GM19463 (cell line): Measurements from ENCODE around the gene CFLAR.
"Not testable (repeated sequence)": the region's sequence is repeated elsewhere in the genome, so short reads cannot be mapped to it uniquely, and the experiment has no call there.

Experiments
- ATAC-seq: cut with Tn5 transposase; IDR thresholded peaks from one replicate; pipeline ENCODE4 v1.9.1; 2021; ENCODE audit warnings: mild to moderate bottlenecking, moderate library complexity; ENCODE audit not compliant: unreplicated experiment

Gene CFLAR

DNA sequence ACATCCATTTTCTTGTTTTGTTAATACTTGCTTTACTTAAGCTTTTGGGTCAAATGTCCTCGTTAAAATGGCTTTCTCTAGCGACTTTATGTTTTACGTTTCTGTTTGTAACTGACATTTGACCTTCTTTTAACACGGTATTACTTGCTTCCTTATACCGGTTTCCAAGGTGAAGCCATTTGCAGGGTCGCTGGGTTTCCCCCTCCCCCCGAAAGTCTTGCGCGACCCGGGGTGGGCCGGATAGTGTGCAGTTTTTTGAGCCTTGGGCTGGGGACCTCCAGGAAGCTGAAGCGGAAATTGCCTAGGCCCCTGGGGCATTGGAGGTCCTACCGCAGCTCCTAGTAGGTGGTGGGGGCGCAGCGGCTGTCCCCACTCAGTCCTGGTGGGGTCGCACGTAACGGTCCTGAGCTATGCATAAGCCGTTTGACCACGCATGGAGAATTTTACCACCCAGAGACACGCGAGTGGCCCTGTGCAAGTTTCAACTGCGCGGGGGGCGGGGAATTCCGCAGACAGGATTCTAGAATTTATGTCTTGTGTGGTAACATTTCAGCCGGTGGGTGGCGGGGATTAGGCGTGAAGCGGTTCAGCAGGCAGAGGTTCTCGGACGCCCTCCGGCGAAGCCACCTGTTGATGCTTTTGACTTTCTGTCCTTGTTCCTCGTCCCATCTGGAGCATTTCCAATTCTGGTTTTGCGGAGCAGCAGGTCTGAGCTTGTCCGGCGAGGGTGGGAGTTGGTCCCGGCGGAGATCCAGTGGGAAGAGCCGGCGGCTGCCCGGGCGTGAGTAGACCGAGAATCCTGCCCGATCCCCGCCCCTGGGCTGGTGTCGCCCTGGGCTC lies 2.4 kb downstream of the CFLAR start:
- ATAC-seq, result peak; percentile 50

DNA sequence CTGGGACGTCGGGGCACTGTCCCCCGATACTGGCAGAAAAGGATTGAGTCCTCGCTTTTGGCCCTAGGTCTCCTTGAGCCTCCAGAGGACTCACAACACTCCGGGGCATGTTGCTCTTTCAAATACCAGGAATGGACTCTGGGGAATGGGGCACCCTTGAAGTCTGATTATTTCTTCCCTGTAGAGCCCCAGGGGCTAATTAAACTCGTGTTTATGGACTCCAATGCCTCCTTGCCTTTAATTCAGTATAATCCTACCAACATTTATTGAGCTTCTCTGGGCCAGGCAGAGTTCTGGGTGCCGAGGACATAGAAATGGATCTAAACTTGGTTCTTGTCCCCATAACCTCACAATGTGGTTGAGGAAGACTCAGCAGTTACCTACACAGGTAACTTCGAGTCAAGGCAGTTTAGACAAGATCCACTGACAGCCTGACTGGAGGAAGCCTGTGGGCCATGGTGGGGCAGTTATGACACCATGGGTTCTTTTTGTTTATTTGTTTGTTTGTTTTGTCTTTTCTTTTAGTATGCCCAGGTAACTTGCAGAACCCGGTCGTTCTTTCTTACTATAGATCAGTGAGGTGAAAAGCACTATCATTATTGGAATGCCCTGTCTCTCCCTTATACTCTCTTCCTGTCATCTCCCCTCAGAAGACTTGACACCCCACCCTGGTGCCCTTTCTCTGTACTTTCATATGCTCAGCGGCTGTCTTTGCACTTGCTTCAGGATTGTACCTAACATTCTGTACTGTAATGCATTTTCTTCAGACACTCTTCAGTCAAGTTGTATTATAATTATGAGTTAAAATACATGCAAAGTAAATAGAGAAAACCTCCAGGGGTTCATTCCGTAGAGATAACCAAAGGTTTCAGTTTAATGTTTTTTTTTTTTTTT lies 3.2 kb downstream of the CFLAR start:
- ATAC-seq, result peak; percentile 1

DNA sequence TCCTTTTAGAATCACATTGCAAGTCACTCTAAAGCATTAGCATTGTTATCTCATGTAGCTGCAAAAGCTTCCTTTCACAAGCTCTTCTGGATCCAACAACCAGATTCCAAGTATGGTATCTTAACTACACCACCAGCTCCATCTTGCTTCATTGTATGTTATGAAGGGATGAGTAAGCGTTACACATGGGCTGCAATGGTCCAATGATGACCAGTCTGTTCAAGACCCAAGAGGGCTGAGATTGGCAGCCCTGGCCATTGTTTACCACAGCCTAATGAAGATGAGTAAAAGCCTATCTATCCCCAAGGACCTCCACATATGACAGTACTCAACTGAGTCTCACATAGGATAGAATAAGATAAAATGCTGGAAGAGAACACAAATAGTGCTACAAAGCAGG lies 6.3 kb downstream of the CFLAR start:
- ATAC-seq, result no peak

DNA sequence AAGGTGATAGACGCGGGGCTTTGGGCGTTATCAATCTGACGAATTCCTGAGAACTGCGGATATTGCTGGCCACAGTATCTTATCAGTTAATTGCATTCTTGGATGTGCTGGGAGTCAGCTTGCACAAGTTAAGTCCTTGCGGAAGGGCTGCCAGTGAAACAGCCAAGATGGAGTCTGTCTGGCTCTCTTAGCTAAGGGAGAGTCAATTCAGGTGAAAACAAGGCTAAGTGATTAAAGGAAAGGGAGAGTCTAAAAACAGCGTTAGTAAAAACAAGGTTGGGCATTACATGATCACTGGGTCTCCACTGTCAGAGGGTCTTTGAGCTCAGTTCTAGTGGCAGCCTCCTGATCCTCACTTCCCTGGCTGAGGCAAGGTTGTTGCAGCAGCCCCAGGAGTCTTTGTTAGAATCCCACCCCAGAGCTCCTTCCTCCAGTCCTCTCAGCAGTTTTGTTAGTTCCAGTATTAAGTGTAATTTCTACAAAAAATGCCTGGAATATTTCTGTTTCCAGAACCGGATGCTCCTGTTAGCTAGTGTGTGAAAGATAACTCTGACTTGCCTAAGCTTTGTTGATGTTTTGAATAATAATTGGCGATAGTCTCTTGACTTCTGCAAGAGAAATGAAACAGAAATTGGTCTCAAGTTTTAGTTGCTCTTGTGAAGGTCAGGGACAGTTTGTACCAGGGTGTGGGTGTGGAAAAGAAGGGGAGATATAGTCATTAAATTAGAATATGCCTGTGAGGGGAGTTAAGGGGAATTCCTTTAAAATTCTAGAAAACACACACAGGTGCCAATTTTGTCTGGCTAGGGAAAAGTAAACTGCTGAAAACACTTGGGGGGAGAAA lies 10.6 kb downstream of the CFLAR start:
- ATAC-seq, result peak; percentile 15

DNA sequence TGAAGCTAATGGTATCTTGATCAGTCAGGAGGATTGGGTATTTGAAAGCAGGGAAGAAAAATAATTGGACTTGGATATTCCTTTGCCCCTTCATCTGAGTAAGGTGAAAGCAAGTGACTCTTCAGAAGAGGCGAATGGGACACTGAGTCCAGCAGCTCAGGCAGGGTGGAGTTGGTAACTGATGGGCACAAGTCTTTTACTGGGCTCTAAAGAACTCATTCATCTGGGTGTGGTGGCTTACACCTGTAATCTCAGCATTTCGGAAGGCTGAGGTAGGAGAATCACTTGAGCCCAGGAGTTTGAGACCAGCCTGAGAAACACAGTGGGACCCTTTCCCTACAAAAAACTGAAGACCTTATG lies 11.2 kb downstream of the CFLAR start:
- no peak for ATAC-seq

DNA sequence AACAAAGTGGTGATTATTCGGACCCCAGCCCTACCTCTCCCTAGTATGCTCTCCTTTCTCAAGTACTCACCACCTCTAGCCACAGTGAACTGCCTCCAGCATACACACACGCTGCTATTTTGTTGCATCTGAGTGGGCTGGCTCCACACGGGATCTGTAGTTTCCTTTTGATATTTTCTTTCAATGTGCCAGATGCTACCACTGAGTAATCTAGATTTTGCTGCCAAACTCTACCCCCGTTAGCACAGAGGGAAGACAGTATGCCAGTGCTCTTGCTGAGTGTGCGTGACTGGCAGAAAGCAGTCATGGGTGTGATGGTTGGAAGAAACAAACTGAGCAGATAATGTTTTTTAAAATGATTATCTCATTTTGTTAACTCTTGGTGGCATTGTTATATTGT lies 11.6 kb downstream of the CFLAR start:
- ATAC-seq, result no peak

DNA sequence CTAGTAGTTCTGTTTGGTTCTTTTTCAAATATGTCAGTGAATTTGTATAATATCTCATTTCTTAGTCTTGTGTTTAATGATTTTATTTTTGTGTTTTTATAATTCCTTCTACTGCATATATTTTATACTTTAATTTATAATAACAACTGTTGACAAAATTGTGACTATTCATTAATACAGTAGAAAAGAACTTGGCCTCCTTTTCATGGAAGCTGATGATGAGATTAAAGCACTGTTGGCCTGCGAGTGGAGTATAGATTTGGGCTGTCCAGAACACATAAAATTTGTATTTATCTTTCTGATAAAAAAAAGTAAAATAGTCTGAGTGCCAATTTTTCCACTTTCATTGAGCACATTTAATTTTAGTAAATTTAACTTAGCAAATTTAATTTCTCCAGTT lies 12.1 kb downstream of the CFLAR start:
- ATAC-seq, result no peak

DNA sequence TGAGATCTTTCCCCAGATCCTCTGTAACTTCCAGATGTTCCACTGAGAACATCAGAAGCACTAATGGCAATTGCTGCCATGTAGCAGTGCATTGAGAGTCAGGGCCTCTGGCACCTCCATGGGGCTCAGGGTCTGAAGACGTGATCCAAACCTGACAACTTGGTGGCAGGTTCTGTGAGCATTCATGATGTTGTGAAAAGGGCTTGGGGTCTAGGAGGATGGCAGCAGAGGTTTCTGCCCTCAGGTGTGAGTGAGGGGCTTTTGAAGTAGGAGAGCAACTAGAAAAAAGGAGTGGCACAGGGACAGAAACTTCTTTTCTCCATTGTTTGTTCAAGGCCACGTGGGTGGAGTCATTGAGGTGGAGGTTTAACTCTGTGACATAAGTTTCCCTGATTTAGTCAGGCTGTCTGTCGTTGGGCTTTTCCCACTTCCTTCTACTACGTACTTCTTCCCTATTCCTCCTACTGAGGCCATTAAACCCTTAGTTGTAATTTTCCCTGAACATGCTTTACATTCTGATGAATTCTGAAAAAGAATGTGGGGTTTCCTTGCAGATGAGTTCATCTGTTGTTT lies 13.1 kb downstream of the CFLAR start:
- ATAC-seq, result peak; percentile 12

DNA sequence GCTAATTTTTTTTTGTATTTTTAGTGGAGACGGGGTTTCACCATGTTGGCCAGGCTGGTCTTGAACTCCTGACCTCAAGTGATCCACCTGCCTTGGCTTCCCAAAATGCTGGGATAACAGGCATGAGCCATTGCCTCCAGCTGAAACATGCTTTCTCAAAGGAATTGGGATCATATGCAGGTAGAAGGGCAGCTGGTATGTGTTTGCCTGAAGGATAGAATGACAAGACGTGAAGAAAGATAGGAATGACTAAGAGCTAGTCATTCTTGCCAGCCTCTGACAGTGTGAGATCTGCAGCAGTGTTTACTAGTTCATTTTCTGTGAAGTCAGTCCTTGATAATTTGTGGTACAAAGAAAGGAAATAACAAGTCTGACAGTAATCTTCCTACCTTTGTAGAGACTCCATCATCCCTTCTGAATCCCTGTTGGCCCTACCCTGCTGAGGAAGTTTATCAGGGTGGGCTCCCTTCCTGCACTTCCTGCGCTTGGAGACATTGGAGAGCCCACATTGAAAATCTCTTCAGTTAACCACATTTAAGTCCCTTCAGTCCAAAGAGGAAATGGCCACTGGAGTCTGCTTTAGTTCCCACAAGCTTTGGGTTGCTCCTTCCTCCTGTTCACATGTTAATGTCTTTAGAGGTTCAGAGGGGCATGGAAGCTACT lies 14.7 kb downstream of the CFLAR start:
- no peak for ATAC-seq

DNA sequence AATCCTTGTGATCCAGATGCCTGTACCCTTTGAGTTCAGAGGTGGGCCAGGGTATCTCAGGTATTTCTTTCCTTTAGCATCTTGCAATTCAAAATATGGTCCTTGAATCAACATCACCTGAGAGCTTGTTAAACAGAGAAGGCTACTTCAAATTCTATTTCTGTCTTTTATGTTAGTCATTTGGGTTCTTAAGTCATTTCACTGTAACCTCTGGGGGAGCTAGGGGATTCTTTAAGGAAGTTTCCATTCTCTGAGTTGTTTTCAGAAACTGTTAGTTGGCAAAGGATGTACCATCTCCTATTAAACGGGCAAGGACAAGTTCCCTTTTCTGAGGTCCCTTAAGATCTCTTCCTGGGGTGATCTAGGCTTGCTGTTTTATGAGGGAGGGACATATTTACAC lies 16.6 kb downstream of the CFLAR start:
- peak; percentile 38 for ATAC-seq

DNA sequence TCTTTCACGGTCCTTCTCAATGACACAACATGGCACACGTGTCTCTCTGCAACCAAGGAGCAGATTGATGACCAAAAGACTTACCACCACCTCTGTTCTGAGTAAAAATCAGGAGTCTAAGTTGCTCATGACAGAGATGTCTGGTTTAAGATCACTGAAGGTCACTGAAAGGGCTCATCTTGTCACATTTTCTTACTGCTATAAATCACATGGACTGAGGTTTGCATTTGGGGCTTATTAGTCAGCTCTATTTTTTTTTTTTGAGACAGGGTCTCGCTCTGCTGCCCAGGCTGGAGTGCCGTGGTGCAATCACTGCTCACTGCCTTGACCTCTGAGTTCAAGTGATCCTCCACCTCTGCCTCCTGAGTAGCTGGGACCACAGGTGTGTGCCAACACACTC lies 19.4 kb downstream of the CFLAR start:
- no peak for ATAC-seq

DNA sequence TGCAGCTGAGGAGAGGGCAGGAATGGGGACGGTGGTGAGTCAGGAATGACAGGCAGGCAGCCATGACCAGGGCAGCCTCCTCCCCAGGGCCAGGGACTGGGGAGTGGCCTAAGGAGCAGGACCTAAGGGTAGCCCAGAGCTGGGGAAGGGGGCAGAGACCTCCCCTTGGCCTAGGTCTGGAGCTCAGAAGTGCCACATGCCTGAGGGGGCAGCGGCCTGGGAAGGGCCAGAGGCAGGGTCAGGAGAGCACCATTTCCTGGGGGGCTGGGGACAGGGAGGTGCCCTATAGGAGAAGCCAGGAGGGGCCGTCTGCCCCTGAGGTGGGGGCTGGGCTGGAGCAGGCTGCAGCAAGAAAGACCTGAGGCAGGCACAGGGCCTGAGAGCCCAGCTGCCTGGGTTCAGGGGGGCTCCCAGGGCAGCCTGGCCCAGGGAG lies 20.9 kb downstream of the CFLAR start:
- no peak for ATAC-seq

DNA sequence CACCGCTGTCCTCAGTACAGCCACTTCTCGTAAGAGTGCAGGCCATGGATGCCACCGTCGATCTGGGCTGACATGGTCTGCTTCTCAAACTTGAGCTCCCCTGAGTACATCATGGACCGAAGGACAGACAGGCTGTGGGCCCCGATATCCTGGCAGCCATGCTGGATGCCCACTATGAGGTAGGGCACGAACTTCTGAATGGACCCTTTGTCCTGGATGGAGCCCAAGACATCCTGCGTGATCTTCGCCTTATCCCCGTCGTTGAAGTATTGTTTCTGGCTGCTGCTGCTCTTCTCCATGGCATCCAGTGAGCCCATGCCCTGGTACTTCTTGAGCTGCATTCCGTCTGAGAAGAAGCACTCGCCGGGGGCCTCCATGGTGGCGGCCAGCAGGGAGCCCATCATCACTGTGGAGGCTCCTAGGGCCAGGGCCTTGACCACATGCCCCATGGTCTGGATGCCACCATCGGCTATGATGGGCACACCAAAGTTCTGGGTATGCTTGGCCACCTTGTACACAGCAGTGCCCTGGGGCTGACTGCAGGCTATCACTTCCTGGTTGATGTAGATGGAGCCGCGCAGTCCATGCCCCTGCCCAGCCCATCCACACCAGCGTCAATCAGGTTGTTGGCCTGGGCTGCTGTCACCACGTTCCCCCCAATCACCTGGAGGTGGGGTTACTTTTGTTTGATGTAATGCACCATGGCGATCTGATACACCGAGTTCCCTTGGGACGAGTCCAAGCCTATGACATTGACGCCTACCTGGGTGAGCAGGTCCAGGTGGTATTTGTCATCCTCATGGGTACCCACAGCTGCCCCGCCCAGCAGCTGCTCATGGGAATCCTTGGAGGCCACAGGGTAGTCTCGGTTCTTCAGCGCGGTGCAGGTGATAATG lies 21.8 kb downstream of the CFLAR start:
- ATAC-seq, result no peak

DNA sequence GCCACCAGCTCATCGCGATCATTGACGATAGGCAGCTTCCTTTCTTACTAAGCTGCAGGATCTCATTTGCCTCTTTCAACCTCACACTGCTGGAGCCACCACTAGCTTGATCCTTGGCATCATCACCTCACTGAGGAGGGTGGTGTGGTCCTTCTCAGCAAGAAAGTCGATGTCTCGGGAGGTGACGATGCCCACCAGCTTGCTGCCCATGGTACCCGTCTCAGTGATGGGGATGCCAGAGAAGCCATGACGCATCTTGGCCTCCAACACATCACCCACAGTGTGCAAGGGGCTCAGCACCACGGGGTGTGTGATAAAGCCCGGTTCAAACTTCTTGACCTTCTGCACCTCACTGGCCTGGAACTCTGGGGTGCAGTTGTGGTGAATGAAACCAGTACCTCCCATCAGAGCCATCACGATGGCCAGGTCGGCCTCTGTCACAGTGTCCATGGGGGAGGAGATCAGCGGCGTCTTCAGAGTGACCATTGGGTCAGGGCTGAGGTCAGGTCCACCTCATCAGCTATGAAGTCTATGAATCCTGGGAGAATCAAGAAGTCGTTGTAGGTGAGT lies 22.5 kb downstream of the CFLAR start:
- no peak for ATAC-seq

DNA sequence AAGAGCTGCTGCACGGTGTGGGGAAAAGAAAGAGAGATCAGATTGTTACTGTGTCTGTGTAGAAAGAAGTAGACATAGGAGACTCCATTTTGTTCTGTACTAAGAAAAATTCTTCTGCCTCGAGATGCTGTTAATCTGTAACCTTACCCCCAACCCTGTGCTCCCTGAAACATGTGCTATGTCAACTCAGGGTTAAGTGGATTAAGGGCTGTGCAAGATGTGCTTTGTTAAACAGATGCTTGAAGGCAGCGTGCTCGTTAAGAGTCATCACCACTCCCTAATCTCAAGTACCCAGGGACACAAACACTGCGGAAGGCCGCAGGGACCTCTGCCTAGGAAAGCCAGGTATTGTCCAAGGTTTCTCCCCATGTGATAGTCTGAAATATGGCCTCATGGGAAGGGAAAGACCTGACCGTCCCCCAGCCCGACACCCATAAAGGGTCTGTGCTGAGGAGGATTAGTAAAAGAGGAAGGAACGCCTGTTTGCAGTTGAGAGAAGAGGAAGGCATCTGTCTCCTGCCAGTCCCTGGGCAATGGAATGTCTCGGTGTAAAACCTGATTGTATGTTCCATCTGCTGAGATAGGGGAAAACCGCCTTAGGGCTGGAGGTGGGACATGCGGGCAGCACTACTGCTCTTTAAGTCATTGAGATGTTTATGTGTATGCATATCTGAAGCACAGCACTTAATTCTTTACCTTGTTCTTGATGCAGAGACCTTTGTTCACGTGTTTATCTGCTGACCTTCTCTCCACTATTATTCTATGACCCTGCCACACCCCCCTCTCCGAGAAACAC lies 23.2 kb downstream of the CFLAR start:
- not testable (repeated sequence) for ATAC-seq

DNA sequence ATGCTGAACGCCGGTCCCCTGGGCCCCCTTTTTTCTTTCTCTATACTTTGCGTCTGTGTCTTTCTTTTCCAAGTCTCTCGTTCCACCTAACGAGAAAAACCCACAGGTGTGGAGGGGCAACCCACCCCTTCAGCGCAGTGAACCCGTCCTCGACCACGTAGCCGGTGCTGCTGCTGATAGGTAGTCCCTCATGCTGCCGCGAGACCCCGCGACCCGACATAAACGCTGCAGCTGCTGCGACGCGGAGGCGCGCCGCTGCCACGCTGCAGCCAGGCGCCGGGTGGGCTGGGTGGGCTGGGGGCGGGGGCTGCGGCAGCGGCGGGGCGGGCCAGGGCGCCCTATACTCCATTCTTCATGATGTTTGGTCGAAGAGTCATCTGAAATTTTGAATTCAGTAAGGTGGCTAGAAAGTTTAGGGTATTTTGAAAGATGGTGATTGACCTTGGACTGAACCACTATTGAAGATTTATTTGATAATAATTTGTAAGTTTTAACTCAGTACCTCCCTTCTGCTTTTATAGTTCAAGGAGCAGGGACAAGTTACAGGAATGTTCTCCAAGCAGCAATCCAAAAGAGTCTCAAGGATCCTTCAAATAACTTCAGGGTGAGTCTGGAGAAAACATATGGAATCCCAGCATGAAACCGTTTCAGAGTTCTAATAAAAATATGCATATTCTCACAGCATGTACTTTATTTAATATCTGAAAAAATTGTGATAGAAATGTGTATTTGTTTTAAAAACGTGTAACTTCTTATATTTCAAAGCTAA lies 24.1 kb downstream of the CFLAR start:
- no peak for ATAC-seq
